CD4-positive, alpha-beta T cell (primary cell): ENCODE data around the gene HASPIN. TPM values are rescaled to one million over a fixed set of nuclear protein-coding genes. Genes with fewer than 3 reads are reported as not detected.
A peak's percentile ranks its signal among the peaks of the same experiment; 100 is the strongest.

ENCODE experiments used
- ATAC-seq: fragments of 200-7000 bp; cut with Tn5 transposase; one replicate; pipeline ENCODE4 v1.10.0; 2022; ENCODE audit warnings: mild to moderate bottlenecking; ENCODE audit not compliant: poor library complexity
- CTCF ChIA-PET: fragments of 350-600 bp; sonication (Branson Sonifier 250); formaldehyde crosslinking; loops from one replicate; lab custom pipeline; 2021; ENCODE audit warnings: antibody characterized with exemption, inconsistent platforms; lab: Charles Lee
- POLR2A ChIA-PET: fragments of 350-600 bp; sonication (Branson Sonifier 250); formaldehyde crosslinking; loops from one replicate; lab custom pipeline; 2021; ENCODE audit warnings: antibody characterized with exemption, inconsistent platforms; lab: Charles Lee
- DNase-seq, 14 experiments: peaks; one replicate each; pipeline ENCODE4 v3.0.0-alpha.2; 2013 to 2020; ENCODE audit warnings: mixed read lengths in 2 of 14
- H3K27ac ChIP-seq, 2 donors: one replicate each; pipeline versions ENCODE4 v1.5.1 to v1.7.0; 2013; ENCODE audit warnings: low read length in 2 of 2, low read depth in 1 of 2, mild to moderate bottlenecking in 1 of 2
- H3K27me3 ChIP-seq, 2 experiments: 1 replicate in 1 of 2; 2 replicates in 1 of 2; pipeline versions ENCODE4 v1.6.1 to v1.7.0; 2013; ENCODE audit warnings: low read length in 2 of 2, control low read depth in 1 of 2, mild to moderate bottlenecking in 1 of 2, moderate library complexity in 1 of 2; ENCODE audit not compliant: insufficient read depth in 2 of 2, control insufficient read depth in 1 of 2
- H3K36me3 ChIP-seq: one replicate; pipeline ENCODE4 v1.6.1; 2013; ENCODE audit warnings: low read length, control low read depth; ENCODE audit not compliant: insufficient read depth
- H3K4me1 ChIP-seq: one replicate; pipeline ENCODE4 v1.6.1; 2013; ENCODE audit warnings: low read length, control low read depth; ENCODE audit not compliant: insufficient read depth
- H3K4me3 ChIP-seq: one replicate; pipeline ENCODE4 v1.5.1; 2013; ENCODE audit warnings: mild to moderate bottlenecking, low read length, moderate library complexity
- H3K9me3 ChIP-seq, 2 experiments: 1 replicate in 1 of 2; 2 replicates in 1 of 2; pipeline versions ENCODE4 v1.6.1 to v1.7.0; 2013; ENCODE audit warnings: low read length in 2 of 2, mild to moderate bottlenecking in 2 of 2, control low read depth in 1 of 2, moderate library complexity in 1 of 2; ENCODE audit not compliant: control insufficient read depth in 1 of 2, insufficient read depth in 1 of 2
- H3K27ac Mint-ChIP-seq: one replicate; pipeline ENCODE4 v1.8.0; 2020; ENCODE audit warnings: mixed read lengths
- H3K27me3 Mint-ChIP-seq: one replicate; pipeline ENCODE4 v1.8.0; 2021; ENCODE audit warnings: mixed read lengths
- H3K36me3 Mint-ChIP-seq: one replicate; pipeline ENCODE4 v1.8.0; 2021; ENCODE audit warnings: low read depth, mixed read lengths
- H3K4me1 Mint-ChIP-seq: one replicate; pipeline ENCODE4 v1.8.0; 2021; ENCODE audit warnings: low read depth, mixed read lengths
- H3K4me3 Mint-ChIP-seq: one replicate; pipeline ENCODE4 v1.8.0; 2020; ENCODE audit warnings: mild to moderate bottlenecking, mixed read lengths
- H3K9me3 Mint-ChIP-seq: one replicate; pipeline ENCODE4 v1.8.0; 2020; ENCODE audit warnings: mixed read lengths
- CTCF ChIP-seq: fragments of 200-600 bp; IDR thresholded peaks from one replicate; pipeline ENCODE4 v1.8.0; 2022; ENCODE audit warnings: antibody characterized with exemption, mild to moderate bottlenecking
- intact Hi-C, 2 experiments: fragments of 100-400 bp; cut with DNase I in 1 of 2; cut with micrococcal nuclease in 1 of 2; formaldehyde crosslinking; loops; one replicate each; pipeline versions ENCODE4 v1.15.1 to v1.9.0; 2023 to 2025; cut with DNase I, micrococcal nuclease
- total RNA-seq, 174 experiments: library from RNA in 2 of 174; stranded (reverse) in 2 of 174; gene quantifications; one replicate each; pipeline ENCODE4 v1.2.3 and lab custom pipeline; 2021 to 2026

The HASPIN gene
- total RNA-seq, 2 experiments from 2014 or later: 0.22 to 0.25 TPM

DNA sequence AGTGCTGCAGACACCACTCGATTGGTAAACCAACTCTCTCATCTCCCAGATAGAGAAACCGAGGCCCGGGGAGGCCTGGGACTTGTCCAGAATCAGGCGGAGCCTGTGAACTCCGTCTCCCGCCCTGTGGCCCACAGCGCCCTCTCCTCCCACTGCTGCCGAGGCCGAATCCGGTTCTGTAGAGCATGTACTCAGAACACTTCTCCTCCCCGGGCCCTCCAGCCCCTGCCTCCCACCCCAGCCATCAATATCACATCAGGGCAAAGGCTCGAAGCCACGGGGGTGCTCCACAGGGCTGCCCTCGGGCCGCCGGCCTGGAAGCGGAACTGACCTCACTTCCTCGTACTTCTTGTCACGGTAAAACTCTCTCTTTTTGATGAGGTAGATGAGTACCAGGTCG is 42.1 kb upstream of the HASPIN start:
- Mint-ChIP-seq H3K4me1 (peaks cover 7% of the 10 kb centered on the region), H3K36me3 (peaks cover 14% of the 10 kb centered on the region), H3K27me3 (no peaks in the 10 kb centered on the region), H3K27ac (no peak overlapping the region), H3K9me3 (no peaks in the 10 kb centered on the region), H3K4me3 (no peak overlapping the region)
- ATAC-seq (no peak), DNase-seq (no peak)
- H3K27ac ChIP-seq: no peak overlapping the region
- H3K4me1 ChIP-seq: peaks cover 16% of the 10 kb centered on the region
- ChIA-PET POLR2A (no interaction called here), CTCF (interaction anchor here (1.3 kb wide), 1 partner anchor 46 kb away, joined by 4 read pairs; no protein-coding TSS in a partner anchor)
- H3K9me3 ChIP-seq: no peaks in the 10 kb centered on the region
- no peak for TF ChIP-seq CTCF
- H3K4me3 ChIP-seq: no peak overlapping the region
- H3K36me3 ChIP-seq: peaks cover 22% of the 10 kb centered on the region
- intact Hi-C loops: loop anchor here in 1 of 2 experiments (5.0 kb wide), 1 partner anchor 41 kb away; the partner anchor contains the start of gene HASPIN
- H3K27me3 ChIP-seq: no peaks in the 10 kb centered on the region

DNA sequence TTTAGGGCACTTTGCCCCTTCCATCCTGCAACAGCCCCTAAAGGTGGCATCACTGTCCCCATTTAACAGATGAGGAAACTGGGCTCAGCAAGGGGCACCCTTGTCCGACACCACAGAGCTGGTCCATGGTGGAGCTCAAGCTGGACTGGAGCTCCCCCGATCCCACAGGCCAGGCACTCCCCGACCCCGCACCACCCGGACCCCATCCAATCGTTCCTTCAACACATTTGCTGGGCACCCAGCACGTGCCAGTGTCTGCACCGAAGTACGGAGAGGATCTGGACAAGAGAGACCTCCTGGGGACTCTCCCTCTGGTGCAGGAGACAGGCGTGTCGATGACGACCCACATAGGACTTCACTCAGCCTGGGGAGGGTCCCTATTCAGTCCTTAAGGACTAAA is 41.7 kb upstream of the HASPIN start:
- no peak overlapping the region for H3K27ac ChIP-seq
- H3K27me3 Mint-ChIP-seq: no peaks in the 10 kb centered on the region
- H3K9me3 ChIP-seq: no peaks in the 10 kb centered on the region
- ChIA-PET POLR2A (interaction anchor here (0.8 kb wide), 1 partner anchor 146 kb away, joined by 4 read pairs; no protein-coding TSS in a partner anchor), CTCF (interaction anchor here (0.7 to 1.9 kb wide), 5 partner anchors 29 to 145 kb away, joined by 3 to 8 read pairs (median 4); no protein-coding TSS in a partner anchor)
- ATAC-seq (no peak), DNase-seq (no peak)
- H3K27ac Mint-ChIP-seq: no peak overlapping the region
- H3K27me3 ChIP-seq: no peaks in the 10 kb centered on the region
- H3K4me1 Mint-ChIP-seq: peaks cover 7% of the 10 kb centered on the region
- no peak overlapping the region for H3K4me3 ChIP-seq
- intact Hi-C loops: loop anchor here in 1 of 2 experiments (2.0 to 5.0 kb wide), 3 partner anchors 40 to 145 kb away; partner anchors contain the start of gene HASPIN
- peaks cover 14% of the 10 kb centered on the region for H3K36me3 Mint-ChIP-seq
- no peak for TF ChIP-seq CTCF
- peaks cover 21% of the 10 kb centered on the region for H3K36me3 ChIP-seq
- peaks cover 16% of the 10 kb centered on the region for H3K4me1 ChIP-seq
- H3K4me3 Mint-ChIP-seq: no peak overlapping the region
- no peaks in the 10 kb centered on the region for H3K9me3 Mint-ChIP-seq

GRCh38 chr17:3683054-3683511 is 40.6 kb upstream of the HASPIN start:
- peaks cover 7% of the 10 kb centered on the region for H3K4me1 Mint-ChIP-seq
- no peaks in the 10 kb centered on the region for H3K9me3 Mint-ChIP-seq
- intact Hi-C loops: loop anchor here (1.0 to 5.0 kb wide), 6 partner anchors 39 to 144 kb away; partner anchors contain the start of gene HASPIN (in 2 of the 2)
- peak; percentile 95 for TF ChIP-seq CTCF
- CTCF ChIA-PET: interaction anchor here (0.6 to 1.9 kb wide), 11 partner anchors 12 to 144 kb away, joined by 3 to 14 read pairs (median 4); partner anchors contain the start of genes CTNS, EMC6, HASPIN and P2RX5
- peaks cover 10% of the 10 kb centered on the region for H3K36me3 ChIP-seq
- H3K27ac ChIP-seq: no peak overlapping the region
- H3K4me1 ChIP-seq: peaks cover 16% of the 10 kb centered on the region
- POLR2A ChIA-PET: interaction anchor here (0.8 to 1.8 kb wide), 3 partner anchors 28 to 145 kb away, joined by 3 to 4 read pairs (median 4); no protein-coding TSS in a partner anchor
- peaks cover 6% of the 10 kb centered on the region for H3K36me3 Mint-ChIP-seq
- no peaks in the 10 kb centered on the region for H3K27me3 ChIP-seq
- H3K4me3 Mint-ChIP-seq: no peak overlapping the region
- H3K4me3 ChIP-seq: no peak overlapping the region
- peak; percentile 97 for ATAC-seq
- no peak overlapping the region for H3K27ac Mint-ChIP-seq
- no peaks in the 10 kb centered on the region for H3K9me3 ChIP-seq
- H3K27me3 Mint-ChIP-seq: no peaks in the 10 kb centered on the region
- DNase-seq: peak; percentile 30 to 80 (median 50)
